BE2C (cell line): ENCODE data around the gene PTPA.
A peak's percentile ranks its signal among the peaks of the same experiment; 100 is the strongest.

ENCODE experiments used
- DNase-seq: peaks from one replicate; pipeline ENCODE4 v3.0.0-alpha.2; 2020
- H3K27me3 ChIP-seq: fragments of 250-450 bp; sonication (Bioruptor Pico); 2 replicates; pipeline ENCODE4 v1.5.1; 2020; ENCODE audit warnings: mild to moderate bottlenecking
- H3K36me3 ChIP-seq: fragments of 250-450 bp; sonication (Bioruptor Pico); 2 replicates; pipeline ENCODE4 v1.5.1; 2020; ENCODE audit warnings: mild to moderate bottlenecking
- H3K4me1 ChIP-seq: fragments of 250-450 bp; sonication (Bioruptor Pico); 2 replicates; pipeline ENCODE4 v1.5.1; 2020
- H3K4me3 ChIP-seq: 2 replicates; pipeline ENCODE4 v1.5.1; 2011; ENCODE audit warnings: low read depth, low read length
- H3K9me3 ChIP-seq: fragments of 250-450 bp; sonication (Bioruptor Pico); 2 replicates; pipeline ENCODE4 v1.5.1; 2020
- TF ChIP-seq, protein P1 (sequence below): IDR thresholded peaks from 2 replicates; pipeline ENCODE4 v1.5.1; 2012; ENCODE audit warnings: mild to moderate bottlenecking, low read depth, low read length

PTPA gene

DNA sequence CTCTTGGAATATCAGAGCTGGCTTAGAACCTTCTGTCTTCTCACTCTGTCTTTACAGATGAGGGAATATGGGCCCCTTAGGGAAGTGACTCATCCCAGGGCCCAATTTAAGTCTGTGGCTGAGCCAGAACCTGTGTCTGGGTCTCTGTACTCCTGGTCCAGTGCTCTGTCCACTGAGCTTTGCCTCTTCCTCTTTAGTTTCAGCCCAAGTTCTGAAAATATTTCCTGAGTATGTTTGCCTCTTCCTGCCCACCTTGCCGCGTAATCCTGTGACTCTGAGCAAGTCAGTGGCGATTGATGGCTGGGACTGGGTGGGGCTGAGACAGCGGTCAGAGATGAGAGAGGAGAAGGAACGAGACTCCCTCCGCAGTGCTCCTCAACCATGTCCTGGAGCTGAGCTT, 59.0 kb downstream of the PTPA start:
- peaks cover 5% of the 10 kb centered on the region; the same call in 1 of the 2 replicates for H3K4me1 ChIP-seq
- no peaks in the 10 kb centered on the region for H3K9me3 ChIP-seq
- H3K27me3 ChIP-seq, result no peaks in the 10 kb centered on the region
- DNase-seq, result no peak
- H3K36me3 ChIP-seq, result no peaks in the 10 kb centered on the region
- no peak overlapping the region for H3K4me3 ChIP-seq
- TF ChIP-seq, protein P1, sequence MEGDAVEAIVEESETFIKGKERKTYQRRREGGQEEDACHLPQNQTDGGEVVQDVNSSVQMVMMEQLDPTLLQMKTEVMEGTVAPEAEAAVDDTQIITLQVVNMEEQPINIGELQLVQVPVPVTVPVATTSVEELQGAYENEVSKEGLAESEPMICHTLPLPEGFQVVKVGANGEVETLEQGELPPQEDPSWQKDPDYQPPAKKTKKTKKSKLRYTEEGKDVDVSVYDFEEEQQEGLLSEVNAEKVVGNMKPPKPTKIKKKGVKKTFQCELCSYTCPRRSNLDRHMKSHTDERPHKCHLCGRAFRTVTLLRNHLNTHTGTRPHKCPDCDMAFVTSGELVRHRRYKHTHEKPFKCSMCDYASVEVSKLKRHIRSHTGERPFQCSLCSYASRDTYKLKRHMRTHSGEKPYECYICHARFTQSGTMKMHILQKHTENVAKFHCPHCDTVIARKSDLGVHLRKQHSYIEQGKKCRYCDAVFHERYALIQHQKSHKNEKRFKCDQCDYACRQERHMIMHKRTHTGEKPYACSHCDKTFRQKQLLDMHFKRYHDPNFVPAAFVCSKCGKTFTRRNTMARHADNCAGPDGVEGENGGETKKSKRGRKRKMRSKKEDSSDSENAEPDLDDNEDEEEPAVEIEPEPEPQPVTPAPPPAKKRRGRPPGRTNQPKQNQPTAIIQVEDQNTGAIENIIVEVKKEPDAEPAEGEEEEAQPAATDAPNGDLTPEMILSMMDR, result no peak

DNA sequence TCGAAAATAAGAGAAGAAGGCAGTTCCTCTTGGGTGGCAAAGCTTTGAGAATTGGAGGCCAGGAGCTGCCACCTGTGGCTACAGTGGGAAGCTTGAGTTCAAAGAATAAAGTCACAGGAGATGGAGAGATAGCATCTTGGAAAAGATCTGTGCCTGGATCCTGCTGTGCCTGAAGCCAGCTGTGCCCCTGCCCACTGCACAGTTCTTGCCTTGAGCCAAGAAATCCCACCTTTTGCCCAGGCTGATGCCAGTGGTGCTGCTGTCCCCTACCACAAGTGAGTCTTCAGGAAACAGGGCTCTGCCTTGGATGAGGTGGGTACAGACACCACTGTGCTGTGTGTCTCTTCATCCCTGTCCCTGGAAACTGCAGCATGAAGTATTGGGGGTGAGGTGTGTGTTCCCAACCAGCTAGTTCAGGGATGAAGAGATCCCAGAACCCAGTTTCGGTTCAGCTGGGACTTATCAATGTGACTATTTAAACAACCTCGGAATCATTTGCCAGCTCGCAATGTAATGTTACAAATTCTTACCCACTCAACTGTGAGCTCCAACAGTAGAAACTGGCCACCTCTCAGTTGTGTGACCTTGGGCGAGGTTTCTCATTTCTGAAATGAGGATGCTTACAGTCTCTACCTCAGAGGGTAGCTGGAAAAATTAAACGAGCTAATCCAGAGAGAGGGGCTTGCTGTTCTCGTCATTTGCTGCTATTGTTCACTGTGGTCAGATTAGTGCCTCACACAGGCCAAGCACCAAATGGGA, 61.0 kb downstream of the PTPA start:
- H3K27me3 ChIP-seq, result no peaks in the 10 kb centered on the region
- no peaks in the 10 kb centered on the region for H3K36me3 ChIP-seq
- H3K9me3 ChIP-seq, result no peaks in the 10 kb centered on the region
- peaks cover 5% of the 10 kb centered on the region; the same call in 1 of the 2 replicates for H3K4me1 ChIP-seq
- TF ChIP-seq, protein P1, result no peak
- DNase-seq, result no peak
- H3K4me3 ChIP-seq, result no peak overlapping the region

DNA sequence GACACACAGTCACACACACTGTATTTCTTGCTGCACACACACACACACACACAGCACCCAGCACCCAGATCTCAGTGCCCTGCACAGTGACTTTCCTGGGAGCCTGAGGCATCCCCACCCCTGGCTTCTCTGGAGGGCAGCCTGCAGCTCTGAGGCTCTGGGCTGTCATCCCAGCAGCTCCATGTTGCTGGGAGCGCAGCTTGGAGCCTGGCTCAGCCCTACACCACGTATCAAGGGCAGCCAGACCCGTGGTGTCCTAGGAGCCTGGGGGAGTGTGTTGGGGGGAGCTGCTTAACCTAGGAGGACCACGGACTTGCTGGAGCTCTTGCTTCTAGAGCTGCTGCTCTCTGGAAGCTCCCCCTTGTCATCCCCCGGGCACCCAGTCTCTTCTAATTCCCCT, 61.6 kb downstream of the PTPA start:
- peak; percentile 32 for DNase-seq
- H3K4me1 ChIP-seq, result peaks cover 3% of the 10 kb centered on the region; the same call in 1 of the 2 replicates
- TF ChIP-seq, protein P1, result no peak
- H3K36me3 ChIP-seq, result no peaks in the 10 kb centered on the region
- no peaks in the 10 kb centered on the region for H3K9me3 ChIP-seq
- no peaks in the 10 kb centered on the region for H3K27me3 ChIP-seq
- H3K4me3 ChIP-seq, result no peak overlapping the region

DNA sequence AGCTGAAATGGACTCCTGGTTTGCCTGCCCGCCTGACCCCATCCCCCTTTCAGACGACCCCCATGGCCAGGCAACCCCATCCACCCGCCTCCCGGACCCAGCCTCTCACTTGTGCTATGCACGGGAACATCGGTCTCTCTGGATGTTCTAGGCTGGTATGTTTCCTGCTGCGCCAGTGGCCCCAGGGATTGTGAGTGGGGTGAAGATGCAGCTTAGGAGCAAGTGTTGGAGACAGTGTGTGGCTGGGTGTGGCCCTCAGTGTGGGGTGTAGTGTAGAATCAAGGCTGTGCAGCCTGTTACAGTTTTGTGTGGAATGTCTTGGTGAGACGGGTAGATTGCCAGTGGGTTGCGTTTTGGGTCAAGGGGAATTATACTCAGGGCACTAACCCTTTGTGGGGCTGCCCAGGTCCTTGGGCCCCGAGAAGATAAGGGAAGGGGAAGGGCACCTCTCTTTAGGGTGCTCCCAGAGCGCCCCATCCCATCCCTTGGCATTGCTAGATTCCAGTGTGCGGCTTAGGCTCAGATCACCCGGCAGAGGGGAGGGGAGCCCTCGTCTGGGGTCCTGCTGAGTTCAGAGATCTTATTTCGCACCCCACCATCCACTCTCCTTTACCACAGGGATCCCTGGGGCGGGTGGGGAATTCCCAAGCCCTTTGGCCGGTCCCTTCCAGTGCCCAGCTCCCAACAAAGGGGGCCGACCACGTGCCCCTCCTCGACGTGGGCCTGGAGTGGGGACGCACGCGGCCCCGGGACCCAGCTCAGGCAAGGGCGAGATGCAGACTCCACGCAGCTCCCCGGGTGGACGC, 62.3 kb downstream of the PTPA start:
- peak overlapping the region; percentile 91 for H3K4me3 ChIP-seq
- TF ChIP-seq, protein P1, result no peak

DNA sequence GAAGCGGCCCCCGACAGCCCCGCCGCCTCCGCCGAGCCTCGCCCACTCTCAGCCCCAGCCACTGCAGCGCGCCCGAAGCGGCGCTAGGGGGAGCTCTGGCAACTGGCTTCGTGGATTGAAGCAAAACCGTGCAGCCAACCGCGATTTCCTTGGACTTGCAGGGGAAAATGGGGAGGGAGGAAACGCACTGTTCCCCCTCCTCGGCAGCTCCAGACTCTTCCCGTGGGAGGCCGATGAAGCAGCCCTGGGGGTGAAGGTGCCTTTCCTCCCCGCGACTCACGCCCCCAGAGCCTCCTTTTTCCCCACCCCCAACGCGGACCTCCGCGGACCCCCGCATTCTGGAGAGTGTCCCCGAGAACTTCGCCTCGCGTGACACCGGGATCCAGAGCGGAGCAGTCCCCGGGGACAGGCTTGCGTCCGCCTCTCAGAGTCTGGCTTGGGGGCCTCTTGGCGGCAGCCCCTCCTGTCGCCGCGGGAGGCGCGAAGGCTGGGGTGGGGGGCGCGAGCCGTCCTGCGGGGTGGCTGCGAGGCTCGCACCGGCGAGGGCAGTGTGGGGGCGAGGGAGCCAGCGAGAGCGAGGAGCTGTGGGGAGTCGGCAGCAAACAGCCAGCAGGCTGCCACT, 63.0 kb downstream of the PTPA start:
- Histone ChIP-seq H3K4me1 (peaks cover 3% of the 10 kb centered on the region), H3K9me3 (no peaks in the 10 kb centered on the region), H3K27me3 (no peaks in the 10 kb centered on the region), H3K36me3 (no peaks in the 10 kb centered on the region), H3K4me3 (peak overlapping the region; percentile 91)
- TF ChIP-seq, protein P1, result peak; percentile 95
- DNase-seq, result peak; percentile 91

More for the DNA sequence above, 62.3 kb downstream of the PTPA start:
- DNase-seq, result no peak
- H3K27me3 ChIP-seq, result no peaks in the 10 kb centered on the region
- no peaks in the 10 kb centered on the region for H3K9me3 ChIP-seq
- H3K36me3 ChIP-seq, result no peaks in the 10 kb centered on the region
- H3K4me1 ChIP-seq, result peaks cover 2% of the 10 kb centered on the region
